Aortic smooth muscle cell (primary cell): ENCODE data around the gene ANXA8. TPM values are rescaled to one million over a fixed set of nuclear protein-coding genes. Genes with fewer than 3 reads are reported as not detected.

Source experiments
- total RNA-seq: library from RNA; depleted of rRNA; stranded (reverse); fragments of >200 nt; gene quantifications from 2 replicates; pipeline ENCODE4 v1.2.3, GENCODE V29; 2014

Gene ANXA8, protein sequence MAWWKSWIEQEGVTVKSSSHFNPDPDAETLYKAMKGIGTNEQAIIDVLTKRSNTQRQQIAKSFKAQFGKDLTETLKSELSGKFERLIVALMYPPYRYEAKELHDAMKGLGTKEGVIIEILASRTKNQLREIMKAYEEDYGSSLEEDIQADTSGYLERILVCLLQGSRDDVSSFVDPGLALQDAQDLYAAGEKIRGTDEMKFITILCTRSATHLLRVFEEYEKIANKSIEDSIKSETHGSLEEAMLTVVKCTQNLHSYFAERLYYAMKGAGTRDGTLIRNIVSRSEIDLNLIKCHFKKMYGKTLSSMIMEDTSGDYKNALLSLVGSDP
- total RNA-seq = not detected in 2 replicates

DNA sequence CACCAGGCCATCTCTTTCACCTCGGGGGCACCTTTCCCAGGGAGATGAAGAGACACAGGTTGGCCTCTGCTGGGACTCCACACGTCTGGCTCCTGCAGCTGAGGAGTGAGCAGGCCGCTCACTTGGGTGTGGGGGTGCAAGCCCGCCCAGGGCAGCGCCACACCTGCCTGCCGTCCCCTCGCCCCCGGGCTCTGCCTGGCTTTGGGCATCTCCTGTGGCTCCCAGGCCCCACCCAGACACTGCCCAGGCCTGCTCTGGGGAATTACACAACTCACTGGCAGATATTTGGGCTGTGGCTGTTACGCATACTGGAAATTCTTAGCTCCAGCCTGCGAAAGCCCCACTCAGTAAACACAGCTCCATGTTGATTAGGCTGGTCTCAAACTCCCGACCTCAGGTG, at the start of gene ANXA8:
Gene ANXA8 (minus strand): TSS at position 193 of the 400 bp plus-strand sequence. CDS start 182 bp downstream, at position 11.

DNA sequence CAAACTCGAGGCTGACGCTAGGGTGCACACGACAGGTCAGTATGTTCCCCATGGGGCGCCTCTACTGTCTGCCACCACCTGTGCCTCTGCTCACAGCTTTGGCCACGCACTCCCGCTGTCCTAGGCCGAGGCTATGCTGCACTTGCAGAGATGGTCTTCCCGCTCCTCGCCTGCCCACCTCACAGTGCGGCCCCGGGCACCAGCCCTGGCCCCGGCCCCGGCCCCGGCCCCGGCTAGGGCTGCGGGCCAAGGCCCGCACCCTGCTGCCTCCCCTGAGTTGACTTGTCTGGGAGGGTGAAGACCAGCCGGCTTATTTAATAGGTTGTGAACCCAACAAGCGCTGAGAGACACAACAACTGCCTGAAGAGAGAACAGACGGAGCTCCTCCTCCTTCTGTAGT, 39.6 kb upstream of the ANXA8 start, which contains the start of gene AGAP9:
Gene AGAP9 (minus strand): TSS at position 164 of the 400 bp plus-strand sequence. CDS start 112 bp downstream, at position 52.

DNA sequence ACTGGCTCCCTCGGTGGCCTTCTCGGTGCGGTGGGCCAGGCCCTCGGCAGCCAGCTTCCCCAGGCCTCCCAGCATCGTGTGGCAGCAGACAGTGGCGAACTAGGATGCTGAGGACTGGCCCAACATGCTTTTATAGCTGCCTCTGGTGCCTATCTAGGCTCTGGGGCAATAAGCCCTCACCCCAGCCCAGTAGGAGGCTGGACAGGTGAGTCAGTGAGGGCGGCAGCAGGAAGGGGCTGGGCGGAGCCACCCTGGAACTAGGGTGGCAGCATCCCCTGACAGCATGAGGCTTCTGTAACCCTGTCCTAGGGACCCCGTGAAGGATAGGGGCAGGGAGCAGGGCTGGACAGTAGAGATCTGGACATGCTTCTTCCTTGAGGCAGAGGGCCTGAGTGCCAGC, 7.7 kb upstream of the ANXA8 start, which contains the start of gene FAM25G:
Gene FAM25G (minus strand): TSS at position 101 of the 400 bp plus-strand sequence. CDS start 26 bp downstream, at position 75.

Other genes with a start within 250 kb of the ANXA8 start
- gene GDF10, start 183.9 kb downstream of the ANXA8 start, total RNA-seq = under 0.01 TPM in 1 of 2 replicates, not detected in the other
- gene GDF2, start 161.7 kb downstream of the ANXA8 start, total RNA-seq = not detected in 2 replicates
- not detected in 2 replicates for gene RBP3, start 135.8 kb downstream of the ANXA8 start, total RNA-seq
- under 0.01 TPM in 1 of 2 replicates, not detected in the other for gene ZNF488, start 99.8 kb downstream of the ANXA8 start, total RNA-seq
- gene FAM25G, start 7.6 kb upstream of the ANXA8 start, total RNA-seq = not detected in 2 replicates
- 2.0 and 3.3 TPM in 2 replicates for gene AGAP9, start 39.5 kb upstream of the ANXA8 start, total RNA-seq